Measurements from ENCODE around the gene SHROOM4. TPM values are rescaled to one million over a fixed set of nuclear protein-coding genes. Genes with fewer than 3 reads are reported as not detected.

SHROOM4 gene
- total RNA-seq, 1 donor from 2014 or later: 15.4 TPM

GRCh38 chrX:50643525-50644137, 170.4 kb downstream of the SHROOM4 start:
- Mint-ChIP-seq H3K27ac (no peak overlapping the region), H3K9me3 (peaks cover 8% of the 10 kb centered on the region), H3K27me3 (ENCODE audit: low read depth) (no peaks in the 10 kb centered on the region), H3K4me1 (no peaks in the 10 kb centered on the region), H3K36me3 (no peaks in the 10 kb centered on the region), H3K4me3 (no peak overlapping the region)
- no peak for DNase-seq (ENCODE audit: low spot score in 2 of 2, unreplicated experiment in 2 of 2)
- TF ChIP-seq, protein P1, sequence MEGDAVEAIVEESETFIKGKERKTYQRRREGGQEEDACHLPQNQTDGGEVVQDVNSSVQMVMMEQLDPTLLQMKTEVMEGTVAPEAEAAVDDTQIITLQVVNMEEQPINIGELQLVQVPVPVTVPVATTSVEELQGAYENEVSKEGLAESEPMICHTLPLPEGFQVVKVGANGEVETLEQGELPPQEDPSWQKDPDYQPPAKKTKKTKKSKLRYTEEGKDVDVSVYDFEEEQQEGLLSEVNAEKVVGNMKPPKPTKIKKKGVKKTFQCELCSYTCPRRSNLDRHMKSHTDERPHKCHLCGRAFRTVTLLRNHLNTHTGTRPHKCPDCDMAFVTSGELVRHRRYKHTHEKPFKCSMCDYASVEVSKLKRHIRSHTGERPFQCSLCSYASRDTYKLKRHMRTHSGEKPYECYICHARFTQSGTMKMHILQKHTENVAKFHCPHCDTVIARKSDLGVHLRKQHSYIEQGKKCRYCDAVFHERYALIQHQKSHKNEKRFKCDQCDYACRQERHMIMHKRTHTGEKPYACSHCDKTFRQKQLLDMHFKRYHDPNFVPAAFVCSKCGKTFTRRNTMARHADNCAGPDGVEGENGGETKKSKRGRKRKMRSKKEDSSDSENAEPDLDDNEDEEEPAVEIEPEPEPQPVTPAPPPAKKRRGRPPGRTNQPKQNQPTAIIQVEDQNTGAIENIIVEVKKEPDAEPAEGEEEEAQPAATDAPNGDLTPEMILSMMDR (IDR thresholded peaks at IDR 0.05; ENCODE audit: unreplicated experiment): no peak

DNA sequence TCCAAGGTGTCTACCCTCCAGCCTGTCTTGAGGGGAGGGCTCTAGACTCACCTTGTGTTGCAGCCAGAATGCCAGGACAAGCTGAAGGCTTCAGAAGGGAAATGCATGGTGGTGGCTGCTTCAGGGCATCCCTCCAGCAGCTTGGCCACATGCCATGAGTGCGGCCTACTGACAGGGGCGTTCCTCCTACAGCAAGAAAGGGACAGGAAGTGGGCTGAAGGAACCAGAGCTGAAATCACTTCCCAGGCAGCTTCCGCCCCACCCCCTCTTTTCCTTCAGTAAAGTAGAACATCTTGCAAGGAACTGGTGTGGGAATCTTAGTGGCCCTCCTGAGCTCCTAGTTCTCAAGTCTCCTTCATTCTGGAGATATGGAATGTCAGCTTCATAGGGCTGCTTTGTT, 175.9 kb downstream of the SHROOM4 start:
- H3K36me3 Mint-ChIP-seq: peaks cover 7% of the 10 kb centered on the region
- no peaks in the 10 kb centered on the region for H3K4me1 Mint-ChIP-seq
- no peaks in the 10 kb centered on the region for H3K27me3 Mint-ChIP-seq (ENCODE audit: low read depth)
- DNase-seq (ENCODE audit: low spot score in 2 of 2, unreplicated experiment in 2 of 2): no peak
- H3K27ac Mint-ChIP-seq: no peak overlapping the region
- TF ChIP-seq, protein P1 (IDR thresholded peaks at IDR 0.05; ENCODE audit: unreplicated experiment): no peak
- H3K4me3 Mint-ChIP-seq: no peak overlapping the region
- H3K9me3 Mint-ChIP-seq: peaks cover 18% of the 10 kb centered on the region

DNA sequence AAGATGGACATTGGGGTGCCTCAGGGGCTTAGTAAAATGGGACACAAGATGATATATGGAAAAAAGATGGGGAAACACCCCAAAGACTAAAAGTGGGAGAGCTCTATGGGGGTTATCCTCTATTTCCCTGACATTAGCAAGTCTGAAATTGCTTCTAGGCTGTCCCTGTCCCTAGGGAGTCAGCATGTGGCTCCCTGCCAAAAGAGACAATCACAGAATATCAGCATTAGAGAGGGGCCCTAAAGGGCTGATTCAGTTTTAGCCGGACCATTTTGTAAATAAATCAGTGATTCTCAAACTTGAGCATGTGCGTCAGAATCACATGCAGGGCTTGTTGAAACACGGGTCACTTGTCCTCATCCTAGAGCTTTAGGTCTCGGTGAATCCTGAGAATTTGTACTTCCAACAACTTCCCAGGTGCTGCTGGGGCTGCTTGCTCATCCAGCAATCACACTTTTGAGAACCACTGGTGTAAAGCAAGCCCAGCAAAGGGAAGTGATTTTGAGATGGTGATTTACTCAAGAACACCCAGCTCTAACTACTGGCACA, 178.1 kb downstream of the SHROOM4 start:
- Mint-ChIP-seq H3K4me1 (no peaks in the 10 kb centered on the region), H3K9me3 (peaks cover 14% of the 10 kb centered on the region), H3K27ac (no peak overlapping the region), H3K27me3 (ENCODE audit: low read depth) (no peaks in the 10 kb centered on the region), H3K36me3 (peaks cover 7% of the 10 kb centered on the region), H3K4me3 (no peak overlapping the region)
- TF ChIP-seq, protein P1 (IDR thresholded peaks at IDR 0.05; ENCODE audit: unreplicated experiment): no peak
- DNase-seq (ENCODE audit: low spot score in 2 of 2, unreplicated experiment in 2 of 2): no peak

GRCh38 chrX:50635162-50635561, 178.8 kb downstream of the SHROOM4 start:
- H3K36me3 Mint-ChIP-seq: peaks cover 7% of the 10 kb centered on the region
- peaks cover 20% of the 10 kb centered on the region for H3K9me3 Mint-ChIP-seq
- no peaks in the 10 kb centered on the region for H3K27me3 Mint-ChIP-seq (ENCODE audit: low read depth)
- H3K4me3 Mint-ChIP-seq: no peak overlapping the region
- TF ChIP-seq, protein P1 (IDR thresholded peaks at IDR 0.05; ENCODE audit: unreplicated experiment): no peak
- no peak for DNase-seq (ENCODE audit: low spot score in 2 of 2, unreplicated experiment in 2 of 2)
- no peaks in the 10 kb centered on the region for H3K4me1 Mint-ChIP-seq
- no peak overlapping the region for H3K27ac Mint-ChIP-seq

DNA sequence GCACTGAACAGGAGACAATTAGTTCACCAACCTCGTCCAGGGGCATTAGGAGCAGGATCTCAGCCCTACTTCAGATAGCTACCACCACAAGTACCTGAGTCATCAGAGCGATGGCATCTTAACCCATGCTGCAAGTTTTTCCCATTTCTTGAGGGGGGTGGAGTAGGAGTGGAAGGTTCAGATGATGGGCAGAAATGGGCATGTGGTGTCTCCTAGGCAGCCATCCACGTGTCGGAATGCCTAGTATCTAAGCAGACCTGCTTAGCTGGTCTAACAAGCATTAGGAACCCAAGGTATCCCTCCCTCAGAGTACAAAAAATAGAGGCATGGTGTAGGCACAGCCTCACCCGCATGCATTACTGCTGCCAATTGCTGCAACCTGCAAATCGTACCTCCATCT, 184.2 kb downstream of the SHROOM4 start:
- H3K36me3 Mint-ChIP-seq: peaks cover 7% of the 10 kb centered on the region
- no peak for DNase-seq (ENCODE audit: low spot score in 2 of 2, unreplicated experiment in 2 of 2)
- H3K4me1 Mint-ChIP-seq: peaks cover 8% of the 10 kb centered on the region
- peaks cover 15% of the 10 kb centered on the region for H3K9me3 Mint-ChIP-seq
- no peak overlapping the region for H3K27ac Mint-ChIP-seq
- TF ChIP-seq, protein P1 (IDR thresholded peaks at IDR 0.05; ENCODE audit: unreplicated experiment): no peak
- no peaks in the 10 kb centered on the region for H3K27me3 Mint-ChIP-seq (ENCODE audit: low read depth)
- no peak overlapping the region for H3K4me3 Mint-ChIP-seq

Data from mesothelial cell of epicardium (in vitro differentiated cells).